Sigmoid colon (tissue), 7 donors: ENCODE results near the gene PRCD. TPM values are rescaled to one million over a fixed set of nuclear protein-coding genes. Genes with fewer than 3 reads are reported as not detected.

Source experiments
- DNase-seq: peaks from one replicate; pipeline ENCODE4 v3.0.0-alpha.2; 2019
- H3K27ac ChIP-seq, 4 donors: fragments of 200-600 bp; sonication (generic); one replicate each; pipeline ENCODE4 v1.5.1; 2016 to 2019; ENCODE audit warnings: mild to moderate bottlenecking in 1 of 4
- H3K27me3 ChIP-seq, 3 donors: fragments of 200-600 bp; sonication (generic); one replicate each; pipeline ENCODE4 v1.5.1; 2019; ENCODE audit warnings: mild to moderate bottlenecking in 1 of 3
- H3K36me3 ChIP-seq, 4 donors: fragments of 200-600 bp; sonication (generic); one replicate each; pipeline ENCODE4 v1.5.1; 2016 to 2019
- H3K4me1 ChIP-seq, 4 donors: fragments of 200-600 bp; sonication (generic); one replicate each; pipeline ENCODE4 v1.5.1; 2017 to 2019
- H3K4me3 ChIP-seq, 4 donors: fragments of 200-600 bp; sonication (generic); one replicate each; pipeline ENCODE4 v1.5.1; 2017 to 2019; ENCODE audit warnings: mild to moderate bottlenecking in 2 of 4, moderate library complexity in 1 of 4
- H3K9me3 ChIP-seq, 4 donors: fragments of 200-600 bp in 3 of 4; sonication (generic) in 3 of 4; one replicate each; pipeline versions ENCODE4 v1.5.1 to v1.6.1; 2013 to 2019
- CTCF ChIP-seq, 4 experiments: fragments of 450-650 bp in 3 of 4; fragments of 200-600 bp in 1 of 4; IDR thresholded peaks; one replicate each; pipeline ENCODE4 v1.5.1; 2016 to 2019; ENCODE audit warnings: antibody characterized with exemption in 4 of 4, mild to moderate bottlenecking in 3 of 4, moderate library complexity in 2 of 4
- EP300 ChIP-seq, 4 donors: sonication (generic); formaldehyde crosslinking; IDR thresholded peaks; one replicate each; pipeline ENCODE4 v1.6.1; 2017; ENCODE audit warnings: antibody characterized with exemption in 4 of 4
- POLR2A ChIP-seq, 2 donors: fragments of 450-650 bp; IDR thresholded peaks; one replicate each; pipeline ENCODE4 v1.6.1; 2016; ENCODE audit warnings: antibody characterized with exemption in 2 of 2, mild to moderate bottlenecking in 2 of 2, moderate library complexity in 2 of 2
- POLR2AphosphoS5 ChIP-seq, 4 donors: sonication (generic); formaldehyde crosslinking; IDR thresholded peaks; one replicate each; pipeline ENCODE4 v1.6.1; 2017; ENCODE audit warnings: antibody characterized with exemption in 4 of 4
- WGBS, 2 donors: extraction: QIAGEN DNeasy Blood & Tissue Kit; methylation state at CpG; one replicate each; pipeline ENCODE4 v1.1.7; 2013; 5-methylcytosine and 5-hydroxymethylcytosine counted together
- intact Hi-C: fragments of 100-400 bp; cut with DNase I; formaldehyde crosslinking; loops from one replicate; pipeline ENCODE4 v1.15.1; 2023
- polyA plus RNA-seq, 3 donors: library from polyadenylated mRNA; stranded (reverse); fragments of 200-250 nt; gene quantifications; one replicate each; pipeline ENCODE4 v1.2.3, GENCODE V29; 2013
- total RNA-seq, 4 donors: library from RNA; depleted of rRNA; stranded (reverse); fragments of >200 nt; gene quantifications; one replicate each; pipeline ENCODE4 v1.1.0, GENCODE V29; 2016
- donor health status: healthy with polysubstance abuse.
- donor health status: Bipolar disorder and iron deficiency.
- donor health status: healthy.

The PRCD gene
- total and polyA plus RNA-seq, 7 donors = 1.1 to 7.1 (median 5.3) TPM; not detected in 1

- peaks cover 0 to 14% (median 5%) of the 10 kb centered on the region in 4 donors for H3K4me1 ChIP-seq
- no peak for DNase-seq
- no peaks in the 10 kb centered on the region for H3K36me3 ChIP-seq
- H3K27ac ChIP-seq = no peak overlapping the region
- no peak for TF ChIP-seq EP300 (IDR thresholded peaks at IDR 0.05)
- no peak for TF ChIP-seq CTCF (IDR thresholded peaks at IDR 0.05)
- TF ChIP-seq POLR2AphosphoS5 (IDR thresholded peaks at IDR 0.05) = no peak
- no peak for TF ChIP-seq POLR2A (IDR thresholded peaks at IDR 0.05)
- H3K4me3 ChIP-seq = no peak overlapping the region
- intact Hi-C loops = no loop called here
- H3K27me3 ChIP-seq = no peaks in the 10 kb centered on the region
- no peaks in the 10 kb centered on the region for H3K9me3 ChIP-seq
- WGBS, 2 donors = 53 to 58% methylated on average over 15 of the region's 15 CpGs
These were observed 11.1 kb downstream of the PRCD start for GRCh38 chr17:76550712-76551615.

GRCh38 chr17:76551685-76552084 is 11.8 kb downstream of the PRCD start:
- Histone ChIP-seq H3K27ac (no peak overlapping the region), H3K36me3 (no peaks in the 10 kb centered on the region), H3K4me1 (peaks cover 0 to 14% (median 6%) of the 10 kb centered on the region in 4 donors), H3K9me3 (no peaks in the 10 kb centered on the region), H3K4me3 (no peak overlapping the region), H3K27me3 (no peaks in the 10 kb centered on the region)
- TF ChIP-seq POLR2A (IDR thresholded peaks at IDR 0.05) (no peak), POLR2AphosphoS5 (IDR thresholded peaks at IDR 0.05) (no peak), EP300 (IDR thresholded peaks at IDR 0.05) (no peak), CTCF (IDR thresholded peaks at IDR 0.05) (no peak)
- 87 to 91% methylated on average over 4 of the region's 4 CpGs for WGBS, 2 donors
- no peak for DNase-seq
- intact Hi-C loops = no loop called here

GRCh38 chr17:76553178-76553908 is 13.5 kb downstream of the PRCD start:
- no peak overlapping the region for H3K4me3 ChIP-seq
- H3K27me3 ChIP-seq = no peaks in the 10 kb centered on the region
- no peaks in the 10 kb centered on the region for H3K36me3 ChIP-seq
- intact Hi-C loops = no loop called here
- H3K9me3 ChIP-seq = no peaks in the 10 kb centered on the region
- 73 to 92% methylated on average over 8 of the region's 8 CpGs for WGBS, 2 donors
- TF ChIP-seq CTCF (IDR thresholded peaks at IDR 0.05) = no peak
- no peak for TF ChIP-seq POLR2AphosphoS5 (IDR thresholded peaks at IDR 0.05)
- no peak for TF ChIP-seq EP300 (IDR thresholded peaks at IDR 0.05)
- H3K27ac ChIP-seq = no peak overlapping the region
- no peak for DNase-seq
- H3K4me1 ChIP-seq = peaks cover 0 to 16% (median 11%) of the 10 kb centered on the region in 4 donors

- Histone ChIP-seq H3K27ac (no peak overlapping the region), H3K27me3 (no peaks in the 10 kb centered on the region), H3K9me3 (no peaks in the 10 kb centered on the region), H3K4me3 (no peak overlapping the region), H3K36me3 (no peaks in the 10 kb centered on the region), H3K4me1 (peaks cover 0 to 24% (median 19%) of the 10 kb centered on the region in 4 donors)
- TF ChIP-seq EP300 (IDR thresholded peaks at IDR 0.05) (no peak), POLR2A (IDR thresholded peaks at IDR 0.05) (no peak), CTCF (IDR thresholded peaks at IDR 0.05) (no peak), POLR2AphosphoS5 (IDR thresholded peaks at IDR 0.05) (no peak)
- 77 to 81% methylated on average over 6 of the region's 6 CpGs for WGBS, 2 donors
- intact Hi-C loops = no loop called here
- no peak for DNase-seq
These were observed 14.3 kb downstream of the PRCD start for GRCh38 chr17:76554131-76554530.
